Fibroblast of lung (primary cell): ENCODE data around the gene POU3F1. TPM values are rescaled to one million over a fixed set of nuclear protein-coding genes. Genes with fewer than 3 reads are reported as not detected.

ENCODE experiments used
- DNase-seq, 2 donors: peaks; one replicate each; pipeline versions ENCODE4 v3.0.0 to v3.0.0-alpha.2; 2010; ENCODE audit warnings: low read depth in 2 of 2
- H2AFZ ChIP-seq: 2 replicates; pipeline ENCODE4 v1.5.1; 2012; ENCODE audit warnings: low read length, control low read depth, inconsistent platforms
- H3K27ac ChIP-seq: 2 replicates; pipeline ENCODE4 v1.5.1; 2011; ENCODE audit warnings: low read length, control low read depth; ENCODE audit not compliant: insufficient read depth
- H3K27me3 ChIP-seq: 2 replicates; pipeline ENCODE4 v1.5.1; 2011; ENCODE audit warnings: mild to moderate bottlenecking, low read length; ENCODE audit not compliant: control insufficient read depth, insufficient read depth
- H3K36me3 ChIP-seq: 2 replicates; pipeline ENCODE4 v1.5.1; 2011; ENCODE audit warnings: low read length; ENCODE audit not compliant: control insufficient read depth, insufficient read depth
- H3K4me1 ChIP-seq: 2 replicates; pipeline ENCODE4 v1.5.1; 2011; ENCODE audit warnings: low read length; ENCODE audit not compliant: control insufficient read depth, insufficient read depth; ENCODE audit errors: extremely low read depth
- H3K4me2 ChIP-seq: 2 replicates; pipeline ENCODE4 v1.5.1; 2011; ENCODE audit warnings: low read length, control low read depth; ENCODE audit not compliant: insufficient read depth; ENCODE audit errors: extremely low read depth
- H3K4me3 ChIP-seq, 4 experiments: fragments of 200-600 bp in 1 of 4; sonication (generic) in 1 of 4; replicated peaks in 1 of 4; 2 replicates each; pipeline ENCODE4 v1.5.1; 2011 to 2016; ENCODE audit warnings: low read length in 4 of 4, low read depth in 3 of 4, mild to moderate bottlenecking in 3 of 4, control low read depth in 2 of 4, inconsistent platforms in 1 of 4, mixed read lengths in 1 of 4; ENCODE audit not compliant: insufficient read depth in 1 of 4; ENCODE audit errors: control extremely low read depth in 1 of 4
- H3K79me2 ChIP-seq: 2 replicates; pipeline ENCODE4 v1.5.1; 2012; ENCODE audit warnings: mild to moderate bottlenecking, low read length, inconsistent platforms; ENCODE audit not compliant: control insufficient read depth, insufficient read depth
- H3K9ac ChIP-seq: 2 replicates; pipeline ENCODE4 v1.5.1; 2011; ENCODE audit warnings: mild to moderate bottlenecking, low read length, control low read depth; ENCODE audit not compliant: insufficient read depth
- H3K9me3 ChIP-seq: 2 replicates; pipeline ENCODE4 v1.5.1; 2012; ENCODE audit warnings: low read depth, low read length; ENCODE audit not compliant: control insufficient read depth, insufficient read depth
- H4K20me1 ChIP-seq: 2 replicates; pipeline ENCODE4 v1.5.1; 2011; ENCODE audit warnings: low read length; ENCODE audit not compliant: control insufficient read depth, insufficient read depth; ENCODE audit errors: extremely low read depth
- EZH2 ChIP-seq: IDR thresholded peaks from 2 replicates; pipeline ENCODE4 v1.5.1; 2012; ENCODE audit warnings: low read length, control low read depth, mild to moderate bottlenecking; ENCODE audit errors: missing control alignments
- polyA plus RNA-seq, 2 donors: library from polyadenylated mRNA; depleted of rRNA in 1 of 2; stranded (reverse) in 1 of 2; unstranded in 1 of 2; fragments of >200 nt; gene quantifications; 2 replicates each; pipeline ENCODE4 v1.2.1, GENCODE V29; 2011 to 2012; ENCODE audit warnings: missing spikeins in 1 of 2
- total RNA-seq: library from RNA; depleted of rRNA; stranded (reverse); fragments of >200 nt; gene quantifications from 2 replicates; pipeline ENCODE4 v1.2.1, GENCODE V29; 2014
- TF ChIP-seq, protein P1 (sequence below), 2 donors: IDR thresholded peaks in 1 of 2; conservative IDR thresholded peaks in 1 of 2; 1 replicate in 1 of 2; 2 replicates in 1 of 2; pipeline ENCODE4 v1.5.1; 2011 to 2012; ENCODE audit warnings: low read length in 2 of 2, control low read depth in 1 of 2, inconsistent platforms in 1 of 2, low read depth in 1 of 2, mild to moderate bottlenecking in 1 of 2

The POU3F1 gene
- total and polyA plus RNA-seq, 2 donors (not counting 1 experiment from before 2014, with no cell fraction given): under 0.01 TPM; not detected in 1

GRCh38 chr1:38025233-38025632 is 21.4 kb downstream of the POU3F1 start:
- H3K4me1 ChIP-seq: peaks cover 12% of the 10 kb centered on the region
- no peak overlapping the region for H3K4me2 ChIP-seq
- no peaks in the 10 kb centered on the region for H4K20me1 ChIP-seq
- peaks cover 13% of the 10 kb centered on the region for H3K36me3 ChIP-seq
- H3K27me3 ChIP-seq: no peaks in the 10 kb centered on the region
- no peaks in the 10 kb centered on the region for H3K9me3 ChIP-seq
- no peak for TF ChIP-seq EZH2
- TF ChIP-seq, protein P1, sequence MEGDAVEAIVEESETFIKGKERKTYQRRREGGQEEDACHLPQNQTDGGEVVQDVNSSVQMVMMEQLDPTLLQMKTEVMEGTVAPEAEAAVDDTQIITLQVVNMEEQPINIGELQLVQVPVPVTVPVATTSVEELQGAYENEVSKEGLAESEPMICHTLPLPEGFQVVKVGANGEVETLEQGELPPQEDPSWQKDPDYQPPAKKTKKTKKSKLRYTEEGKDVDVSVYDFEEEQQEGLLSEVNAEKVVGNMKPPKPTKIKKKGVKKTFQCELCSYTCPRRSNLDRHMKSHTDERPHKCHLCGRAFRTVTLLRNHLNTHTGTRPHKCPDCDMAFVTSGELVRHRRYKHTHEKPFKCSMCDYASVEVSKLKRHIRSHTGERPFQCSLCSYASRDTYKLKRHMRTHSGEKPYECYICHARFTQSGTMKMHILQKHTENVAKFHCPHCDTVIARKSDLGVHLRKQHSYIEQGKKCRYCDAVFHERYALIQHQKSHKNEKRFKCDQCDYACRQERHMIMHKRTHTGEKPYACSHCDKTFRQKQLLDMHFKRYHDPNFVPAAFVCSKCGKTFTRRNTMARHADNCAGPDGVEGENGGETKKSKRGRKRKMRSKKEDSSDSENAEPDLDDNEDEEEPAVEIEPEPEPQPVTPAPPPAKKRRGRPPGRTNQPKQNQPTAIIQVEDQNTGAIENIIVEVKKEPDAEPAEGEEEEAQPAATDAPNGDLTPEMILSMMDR (conservative IDR thresholded peaks at IDR 0.05 in 1 of 2, IDR thresholded peaks at IDR 0.05 in 1 of 2; ENCODE audit: low read depth in 1 of 2, low read length in 2 of 2): no peak
- H3K9ac ChIP-seq: no peak overlapping the region
- H3K27ac ChIP-seq: no peak overlapping the region
- H2AFZ ChIP-seq: no peak overlapping the region
- DNase-seq: no peak
- H3K79me2 ChIP-seq: no peaks in the 10 kb centered on the region
- H3K4me3 ChIP-seq: no peak overlapping the region

GRCh38 chr1:38022810-38023209 is 23.8 kb downstream of the POU3F1 start:
- Histone ChIP-seq H2AFZ (no peak overlapping the region), H4K20me1 (no peaks in the 10 kb centered on the region), H3K9me3 (no peaks in the 10 kb centered on the region), H3K4me3 (no peak overlapping the region), H3K79me2 (peaks cover 2% of the 10 kb centered on the region), H3K27me3 (no peaks in the 10 kb centered on the region), H3K4me2 (no peak overlapping the region), H3K36me3 (peaks cover 21% of the 10 kb centered on the region), H3K9ac (no peak overlapping the region), H3K4me1 (no peaks in the 10 kb centered on the region), H3K27ac (no peak overlapping the region)
- TF ChIP-seq EZH2: no peak
- TF ChIP-seq, protein P1 (conservative IDR thresholded peaks at IDR 0.05 in 1 of 2, IDR thresholded peaks at IDR 0.05 in 1 of 2; ENCODE audit: low read depth in 1 of 2, low read length in 2 of 2): no peak
- no peak for DNase-seq

DNA sequence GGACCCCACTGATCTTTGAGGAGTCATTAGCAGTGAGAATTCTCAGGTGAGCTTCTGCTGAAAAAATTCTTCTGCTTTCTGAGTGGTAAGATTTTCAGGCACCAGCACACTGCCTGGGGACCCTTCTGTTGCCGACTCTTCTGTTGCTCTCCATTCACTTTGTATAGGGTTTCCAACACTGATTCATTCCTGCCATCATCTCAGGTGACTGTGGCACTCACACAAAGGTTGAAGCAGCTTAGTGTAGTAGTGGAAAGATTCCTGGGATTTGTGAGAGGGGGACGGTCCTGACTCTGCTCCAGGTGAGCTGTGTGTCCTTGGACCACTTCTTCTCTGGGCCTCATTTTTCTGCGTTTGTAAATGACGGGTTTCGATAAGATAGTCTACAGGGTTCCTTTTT is 24.6 kb downstream of the POU3F1 start:
- Histone ChIP-seq H3K36me3 (peaks cover 26% of the 10 kb centered on the region), H3K9ac (no peak overlapping the region)

More for the DNA sequence above, 24.6 kb downstream of the POU3F1 start:
- H3K27ac ChIP-seq: no peak overlapping the region
- H3K4me2 ChIP-seq: no peak overlapping the region
- H2AFZ ChIP-seq: no peak overlapping the region
- no peaks in the 10 kb centered on the region for H3K27me3 ChIP-seq
- no peaks in the 10 kb centered on the region for H3K9me3 ChIP-seq
- H3K79me2 ChIP-seq: peaks cover 8% of the 10 kb centered on the region
- no peaks in the 10 kb centered on the region for H4K20me1 ChIP-seq
- no peaks in the 10 kb centered on the region for H3K4me1 ChIP-seq
- DNase-seq: no peak
- no peak for TF ChIP-seq EZH2
- TF ChIP-seq, protein P1 (conservative IDR thresholded peaks at IDR 0.05 in 1 of 2, IDR thresholded peaks at IDR 0.05 in 1 of 2; ENCODE audit: low read depth in 1 of 2, low read length in 2 of 2): no peak
- no peak overlapping the region for H3K4me3 ChIP-seq
